ENCODE measurements around the gene PFDN5.

PFDN5 gene

GRCh38 chr12:53347905-53348304 lies 52.6 kb downstream of the PFDN5 start:
- in situ Hi-C loops (cut with MboI; ENCODE audit: low sequenced_read_pairs), result no loop called here

All from HL-60/S4 treated with phorbol 12-myristate 13-acetate at 8.2 ng/mL for 4 days and 3 days (cell line).